ENCODE measurements around the gene RPS15A.
A peak's percentile ranks its signal among the peaks of the same experiment; 100 is the strongest.

Gene RPS15A

GRCh38 chr16:18789850-18790706 is at the start of gene RPS15A:
RPS15A (minus strand) TSS chr16:18790334; CDS start chr16:18789113, 1,221 bp downstream.
- FAIRE-seq: peak; percentile 96

GRCh38 chr16:18839555-18839954 is 49.4 kb upstream of the RPS15A start:
- FAIRE-seq: no peak

- FAIRE-seq: no peak
These were observed 46.6 kb upstream of the RPS15A start for GRCh38 chr16:18836702-18837101.

- FAIRE-seq: no peak
These were observed 44.7 kb upstream of the RPS15A start for GRCh38 chr16:18834864-18835263.

- FAIRE-seq: no peak
These were observed 43.8 kb upstream of the RPS15A start for GRCh38 chr16:18833707-18834505.

GRCh38 chr16:18832613-18833012 is 42.5 kb upstream of the RPS15A start:
- FAIRE-seq: no peak

- FAIRE-seq: no peak
These were observed 41.9 kb upstream of the RPS15A start for GRCh38 chr16:18832006-18832405.

GRCh38 chr16:18829251-18829650 is 39.1 kb upstream of the RPS15A start:
- no peak for FAIRE-seq

- FAIRE-seq: no peak
These were observed 37.8 kb upstream of the RPS15A start for GRCh38 chr16:18827890-18828289.

GRCh38 chr16:18816286-18816685 is 26.2 kb upstream of the RPS15A start:
- no peak for FAIRE-seq

- FAIRE-seq: no peak
These were observed 21.8 kb upstream of the RPS15A start for GRCh38 chr16:18811925-18812324.

- no peak for FAIRE-seq
These were observed 19.0 kb upstream of the RPS15A start for GRCh38 chr16:18809165-18809564.

- FAIRE-seq: no peak
These were observed 15.2 kb upstream of the RPS15A start for GRCh38 chr16:18805257-18805773.

- peak; percentile 46 for FAIRE-seq
These were observed 14.4 kb upstream of the RPS15A start for GRCh38 chr16:18804540-18804939.

- peak; percentile 68 for FAIRE-seq
These were observed 13.7 kb upstream of the RPS15A start for GRCh38 chr16:18803569-18804462.

- FAIRE-seq: no peak
These were observed 12.7 kb upstream of the RPS15A start for GRCh38 chr16:18802767-18803343.

- peak; percentile 99 for FAIRE-seq
These were observed 11.2 kb upstream of the RPS15A start, which contains the start of gene ARL6IP1 for GRCh38 chr16:18801145-18801972. ARL6IP1 (minus strand) TSS chr16:18801549; CDS start chr16:18801466, 83 bp downstream.

- no peak for FAIRE-seq
These were observed 10.6 kb upstream of the RPS15A start for GRCh38 chr16:18800775-18801144.

GRCh38 chr16:18800293-18800692 is 10.2 kb upstream of the RPS15A start:
- FAIRE-seq: no peak

GRCh38 chr16:18799500-18799899 is 9.4 kb upstream of the RPS15A start:
- no peak for FAIRE-seq

GRCh38 chr16:18797746-18798145 is 7.6 kb upstream of the RPS15A start:
- FAIRE-seq: no peak

Data from G401.6 (cell line).